GM23338 (cell line): ENCODE measurements around the gene HGF. TPM values are rescaled to one million over a fixed set of nuclear protein-coding genes. Genes with fewer than 3 reads are reported as not detected.

Source experiments
- ATAC-seq: fragments of 200-7000 bp; cut with Tn5 transposase; 3 replicates; pipeline ENCODE4 v1.9.1; 2020
- DNase-seq: peaks from one replicate; pipeline ENCODE4 v3.0.0-alpha.2; 2015; ENCODE audit warnings: low spot score
- H2AFZ ChIP-seq: fragments of 200-600 bp; sonication (generic); 2 replicates; pipeline ENCODE4 v1.8.0; 2016; ENCODE audit warnings: antibody characterized with exemption, mild to moderate bottlenecking, moderate library complexity
- H3F3A ChIP-seq: fragments of 200-600 bp; sonication (generic); replicated peaks from 2 replicates; pipeline ENCODE4 v1.8.0; 2017; ENCODE audit warnings: antibody characterized with exemption, mixed run types, low read depth
- H3K27ac ChIP-seq: fragments of 200-600 bp; sonication (generic); 2 replicates; pipeline ENCODE4 v1.6.1; 2016; ENCODE audit warnings: low read depth
- H3K27me3 ChIP-seq: fragments of 200-600 bp; sonication (generic); 2 replicates; pipeline ENCODE4 v1.8.0; 2016; ENCODE audit warnings: mild to moderate bottlenecking, mixed run types, moderate library complexity; ENCODE audit not compliant: insufficient read depth
- H3K36me3 ChIP-seq: fragments of 200-600 bp; sonication (generic); 2 replicates; pipeline ENCODE4 v1.8.0; 2016; ENCODE audit warnings: mild to moderate bottlenecking; ENCODE audit not compliant: insufficient read depth
- H3K4me1 ChIP-seq: fragments of 200-600 bp; sonication (generic); 2 replicates; pipeline ENCODE4 v1.8.0; 2016; ENCODE audit warnings: mild to moderate bottlenecking, moderate library complexity; ENCODE audit not compliant: insufficient read depth
- H3K4me2 ChIP-seq: fragments of 200-600 bp; sonication (generic); 2 replicates; pipeline ENCODE4 v1.7.1; 2017; ENCODE audit warnings: mixed run types
- H3K4me3 ChIP-seq: fragments of 200-600 bp; sonication (generic); 2 replicates; pipeline ENCODE4 v1.6.1; 2016; ENCODE audit warnings: mixed run types
- H3K79me2 ChIP-seq: fragments of 200-600 bp; sonication (generic); replicated peaks from 2 replicates; pipeline ENCODE4 v1.8.0; 2017; ENCODE audit warnings: mild to moderate bottlenecking; ENCODE audit not compliant: insufficient read depth
- H3K9me2 ChIP-seq: fragments of 200-600 bp; sonication (generic); 2 replicates; pipeline ENCODE4 v1.8.0; 2017; ENCODE audit not compliant: insufficient read depth
- H4K20me1 ChIP-seq: fragments of 200-600 bp; sonication (generic); replicated peaks from 2 replicates; pipeline ENCODE4 v1.8.0; 2017; ENCODE audit warnings: mild to moderate bottlenecking; ENCODE audit not compliant: insufficient read depth
- H3K27ac Mint-ChIP-seq: 2 replicates; pipeline ENCODE4 v1.8.0; 2020; ENCODE audit warnings: inconsistent platforms, mild to moderate bottlenecking, moderate library complexity, mixed read lengths
- H3K27me3 Mint-ChIP-seq: 3 replicates; pipeline ENCODE4 v1.8.0; 2022; ENCODE audit warnings: low read depth, mild to moderate bottlenecking, moderate library complexity, mixed read lengths, inconsistent platforms; ENCODE audit not compliant: insufficient read depth, poor library complexity
- H3K36me3 Mint-ChIP-seq: 3 replicates; pipeline ENCODE4 v1.8.0; 2021; ENCODE audit warnings: low read depth, mild to moderate bottlenecking, inconsistent platforms, moderate library complexity, mixed read lengths
- H3K4me1 Mint-ChIP-seq: 3 replicates; pipeline ENCODE4 v1.8.0; 2020; ENCODE audit warnings: mild to moderate bottlenecking, inconsistent platforms, mixed read lengths
- H3K4me3 Mint-ChIP-seq: 3 replicates; pipeline ENCODE4 v1.8.0; 2021; ENCODE audit warnings: moderate library complexity, mild to moderate bottlenecking, inconsistent platforms, mixed read lengths
- H3K9me3 Mint-ChIP-seq: 3 replicates; pipeline ENCODE4 v1.8.0; 2020; ENCODE audit warnings: moderate library complexity, mild to moderate bottlenecking, inconsistent platforms, mixed read lengths
- EZH2phosphoT487 ChIP-seq: fragments of 200-600 bp; sonication (generic); IDR thresholded peaks from one replicate; pipeline ENCODE4 v1.8.1; 2018; ENCODE audit warnings: antibody characterized with exemption; ENCODE audit not compliant: unreplicated experiment
- JUNB ChIP-seq: IDR thresholded peaks from one replicate; pipeline ENCODE4 v1.6.1; 2016; ENCODE audit warnings: antibody characterized with exemption; ENCODE audit not compliant: unreplicated experiment
- NANOG ChIP-seq: IDR thresholded peaks from 2 replicates; pipeline ENCODE4 v1.6.1; 2016; ENCODE audit warnings: antibody characterized with exemption, borderline replicate concordance
- REST ChIP-seq: IDR thresholded peaks from one replicate; pipeline ENCODE4 v1.6.1; 2018; ENCODE audit warnings: antibody characterized with exemption; ENCODE audit not compliant: unreplicated experiment
- ZNF114 ChIP-seq: fragments of 250-450 bp; sonication (Bioruptor Pico); IDR thresholded peaks from 2 replicates; pipeline ENCODE4 v1.5.0; 2020; ENCODE audit warnings: mild to moderate bottlenecking, moderate library complexity
- ZNF462 ChIP-seq: fragments of 250-450 bp; sonication (Bioruptor Pico); IDR thresholded peaks from 2 replicates; pipeline ENCODE4 v1.5.0; 2020; ENCODE audit warnings: mild to moderate bottlenecking, moderate library complexity
- polyA plus RNA-seq: library from polyadenylated mRNA; unstranded; fragments of >200 nt; fragmentation: Nextera tagmentation; extraction: Ambion mirVana; gene quantifications from 2 replicates; pipeline ENCODE4 v1.2.1, GENCODE V29; 2016
- total RNA-seq: library from RNA; depleted of rRNA; stranded (reverse); fragments of >200 nt; shearing (Covaris generic); gene quantifications from 2 replicates; pipeline ENCODE4 v1.2.3, GENCODE V29; 2014

The HGF gene
- total and polyA plus RNA-seq, 2 experiments from 2014 or later, result 0.24 to 1.1 TPM

GRCh38 chr7:81768951-81769778 is 682 bp downstream of the HGF start:
- peaks cover 10% of the 10 kb centered on the region for H3K27me3 Mint-ChIP-seq
- peaks cover 21% of the 10 kb centered on the region for H3K4me1 Mint-ChIP-seq
- Histone ChIP-seq H2AFZ (peak overlapping the region; percentile 94; the same call in 1 of the 2 replicates), H3K27me3 (peaks cover 8% of the 10 kb centered on the region; the same call in 1 of the 2 replicates), H3K79me2 (no peaks in the 10 kb centered on the region), H3K4me2 (peak overlapping the region; percentile 74), H3K36me3 (no peaks in the 10 kb centered on the region), H3K9me2 (no peaks in the 10 kb centered on the region), H3K27ac (no peak overlapping the region), H4K20me1 (no peaks in the 10 kb centered on the region), H3K4me3 (peak overlapping the region; percentile 35), H3F3A (0 out of 2 replicates have a peak, but pooled peaks cover 4% of the 10 kb centered on the region), H3K4me1 (peaks cover 21% of the 10 kb centered on the region)
- H3K36me3 Mint-ChIP-seq, result no peaks in the 10 kb centered on the region
- no peak overlapping the region for H3K27ac Mint-ChIP-seq
- no peak for TF ChIP-seq REST
- no peak for TF ChIP-seq EZH2phosphoT487
- TF ChIP-seq ZNF114 (CRISPR knock-in tag), result no peak
- no peak for TF ChIP-seq JUNB
- TF ChIP-seq NANOG, result no peak
- no peak for TF ChIP-seq ZNF462 (CRISPR knock-in tag)
- ATAC-seq (no peak), DNase-seq (no peak)
- peak overlapping the region; percentile 47; the same call in 2 of the 3 replicates for H3K4me3 Mint-ChIP-seq
- H3K9me3 Mint-ChIP-seq, result no peaks in the 10 kb centered on the region
